Measurements from ENCODE around the gene ARPC1A.
"Not testable (repeated sequence)": the region's sequence is repeated elsewhere in the genome, so short reads cannot be mapped to it uniquely, and the experiment has no call there.

The ARPC1A gene

GRCh38 chr7:99344061-99344647 is 18.5 kb downstream of the ARPC1A start:
- Histone ChIP-seq H2AFZ (ENCODE audit: low read length) (no peak overlapping the region), H3K9me2 (replicated peaks; ENCODE audit: low read depth, low read length) (no peaks in the 10 kb centered on the region), H3K4me3 (ENCODE audit: low read length, poor library complexity, severe bottlenecking) (no peak overlapping the region), H3F3A (ENCODE audit: low read depth) (no peaks in the 10 kb centered on the region), H3K4me1 (ENCODE audit: insufficient read depth, low read length, poor library complexity, severe bottlenecking) (no peaks in the 10 kb centered on the region), H4K20me1 (ENCODE audit: insufficient read depth, low read length, poor library complexity, severe bottlenecking) (no peaks in the 10 kb centered on the region), H3K9me3 (ENCODE audit: insufficient read depth, low read depth, low read length) (no peaks in the 10 kb centered on the region), H3K79me2 (ENCODE audit: insufficient read depth, low read length) (no peaks in the 10 kb centered on the region), H3K36me3 (ENCODE audit: insufficient read depth, low read length) (peaks cover 73% of the 10 kb centered on the region), H3K4me2 (ENCODE audit: low read depth, low read length, poor library complexity, severe bottlenecking) (no peak overlapping the region), H3K9ac (ENCODE audit: low read depth, low read length, poor library complexity, severe bottlenecking) (no peak overlapping the region), H3K27me3 (ENCODE audit: insufficient read depth, low read length, poor library complexity, severe bottlenecking) (no peaks in the 10 kb centered on the region)
- no peak for TF ChIP-seq EZH2phosphoT487 (IDR thresholded peaks at IDR 0.05; ENCODE audit: borderline replicate concordance)
- no peak for TF ChIP-seq CTCF (conservative IDR thresholded peaks at IDR 0.05; ENCODE audit: low read length)

GRCh38 chr7:99350641-99351040 is 24.9 kb downstream of the ARPC1A start:
- not testable (repeated sequence) for H3K4me1 ChIP-seq (ENCODE audit: insufficient read depth, low read length, poor library complexity, severe bottlenecking); H3K4me3 ChIP-seq (ENCODE audit: low read length, poor library complexity, severe bottlenecking); H3K9me2 ChIP-seq (replicated peaks; ENCODE audit: low read depth, low read length); H3K79me2 ChIP-seq (ENCODE audit: insufficient read depth, low read length); H3K27me3 ChIP-seq (ENCODE audit: insufficient read depth, low read length, poor library complexity, severe bottlenecking); H3F3A ChIP-seq (ENCODE audit: low read depth); H4K20me1 ChIP-seq (ENCODE audit: insufficient read depth, low read length, poor library complexity, severe bottlenecking); H3K4me2 ChIP-seq (ENCODE audit: low read depth, low read length, poor library complexity, severe bottlenecking); H2AFZ ChIP-seq (ENCODE audit: low read length); H3K9ac ChIP-seq (ENCODE audit: low read depth, low read length, poor library complexity, severe bottlenecking); H3K9me3 ChIP-seq (ENCODE audit: insufficient read depth, low read depth, low read length)
- peaks cover 74% of the 10 kb centered on the region; the same call in 1 of the 2 replicates for H3K36me3 ChIP-seq (ENCODE audit: insufficient read depth, low read length)

GRCh38 chr7:99352247-99352646 is 26.5 kb downstream of the ARPC1A start:
- H2AFZ ChIP-seq (ENCODE audit: low read length): no peak overlapping the region
- H3K4me3 ChIP-seq (ENCODE audit: low read length, poor library complexity, severe bottlenecking): no peak overlapping the region
- no peak overlapping the region for H3K9ac ChIP-seq (ENCODE audit: low read depth, low read length, poor library complexity, severe bottlenecking)
- H3K4me2 ChIP-seq (ENCODE audit: low read depth, low read length, poor library complexity, severe bottlenecking): no peak overlapping the region
- no peaks in the 10 kb centered on the region for H3F3A ChIP-seq (ENCODE audit: low read depth)
- H3K79me2 ChIP-seq (ENCODE audit: insufficient read depth, low read length): no peaks in the 10 kb centered on the region
- no peaks in the 10 kb centered on the region for H3K4me1 ChIP-seq (ENCODE audit: insufficient read depth, low read length, poor library complexity, severe bottlenecking)
- H4K20me1 ChIP-seq (ENCODE audit: insufficient read depth, low read length, poor library complexity, severe bottlenecking): no peaks in the 10 kb centered on the region
- no peaks in the 10 kb centered on the region for H3K27me3 ChIP-seq (ENCODE audit: insufficient read depth, low read length, poor library complexity, severe bottlenecking)
- peaks cover 70% of the 10 kb centered on the region; the same call in 1 of the 2 replicates for H3K36me3 ChIP-seq (ENCODE audit: insufficient read depth, low read length)
- no peak for TF ChIP-seq EZH2phosphoT487 (IDR thresholded peaks at IDR 0.05; ENCODE audit: borderline replicate concordance)
- TF ChIP-seq CTCF (conservative IDR thresholded peaks at IDR 0.05; ENCODE audit: low read length): no peak
- H3K9me3 ChIP-seq (ENCODE audit: insufficient read depth, low read depth, low read length): no peaks in the 10 kb centered on the region
- no peaks in the 10 kb centered on the region for H3K9me2 ChIP-seq (replicated peaks; ENCODE audit: low read depth, low read length)

GRCh38 chr7:99355098-99355497 is 29.4 kb downstream of the ARPC1A start:
- no peak overlapping the region for H3K4me3 ChIP-seq (ENCODE audit: low read length, poor library complexity, severe bottlenecking)
- no peaks in the 10 kb centered on the region for H4K20me1 ChIP-seq (ENCODE audit: insufficient read depth, low read length, poor library complexity, severe bottlenecking)
- no peaks in the 10 kb centered on the region for H3K4me1 ChIP-seq (ENCODE audit: insufficient read depth, low read length, poor library complexity, severe bottlenecking)
- H3K27me3 ChIP-seq (ENCODE audit: insufficient read depth, low read length, poor library complexity, severe bottlenecking): no peaks in the 10 kb centered on the region
- no peak overlapping the region for H3K9ac ChIP-seq (ENCODE audit: low read depth, low read length, poor library complexity, severe bottlenecking)
- H3K4me2 ChIP-seq (ENCODE audit: low read depth, low read length, poor library complexity, severe bottlenecking): no peak overlapping the region
- H3K79me2 ChIP-seq (ENCODE audit: insufficient read depth, low read length): no peaks in the 10 kb centered on the region
- H3K9me3 ChIP-seq (ENCODE audit: insufficient read depth, low read depth, low read length): no peaks in the 10 kb centered on the region
- H2AFZ ChIP-seq (ENCODE audit: low read length): no peak overlapping the region
- no peak for TF ChIP-seq EZH2phosphoT487 (IDR thresholded peaks at IDR 0.05; ENCODE audit: borderline replicate concordance)
- TF ChIP-seq CTCF (conservative IDR thresholded peaks at IDR 0.05; ENCODE audit: low read length): no peak
- no peaks in the 10 kb centered on the region for H3K9me2 ChIP-seq (replicated peaks; ENCODE audit: low read depth, low read length)
- H3K36me3 ChIP-seq (ENCODE audit: insufficient read depth, low read length): peaks cover 74% of the 10 kb centered on the region; the same call in 1 of the 2 replicates
- H3F3A ChIP-seq (ENCODE audit: low read depth): no peaks in the 10 kb centered on the region
